SU-DHL-6 (cell line): ENCODE measurements around the gene ADGRD2.

Experiments
- H2AFZ ChIP-seq: fragments of 200-600 bp; sonication (generic); 2 replicates; pipeline ENCODE4 v1.6.1; 2014; ENCODE audit warnings: low read depth, mild to moderate bottlenecking, moderate library complexity, mixed read lengths, antibody characterized with exemption, low read length; ENCODE audit not compliant: severe bottlenecking
- H3F3A ChIP-seq: fragments of 200-600 bp; shearing (Covaris generic); 2 replicates; pipeline ENCODE4 v1.6.0; 2016; ENCODE audit warnings: antibody characterized with exemption, mild to moderate bottlenecking; ENCODE audit not compliant: insufficient read depth
- H3K27ac ChIP-seq: fragments of 200-600 bp; sonication (generic); 2 replicates; pipeline ENCODE4 v1.5.1; 2016; ENCODE audit warnings: low read depth, mild to moderate bottlenecking, low read length, moderate library complexity, mixed read lengths
- H3K27me3 ChIP-seq: fragments of 200-600 bp; sonication (generic), shearing (Covaris generic); 2 replicates; pipeline ENCODE4 v1.6.0; 2014; ENCODE audit warnings: mild to moderate bottlenecking, low read length
- H3K36me3 ChIP-seq: fragments of 200-600 bp; sonication (generic); 2 replicates; pipeline ENCODE4 v1.6.1; 2014; ENCODE audit warnings: mild to moderate bottlenecking, low read length, mixed read lengths
- H3K4me2 ChIP-seq: fragments of 300-600, 200-600 bp; shearing (Covaris generic), sonication (generic); 2 replicates; pipeline ENCODE4 v1.6.0; 2014; ENCODE audit warnings: low read length, low read depth, mild to moderate bottlenecking; ENCODE audit not compliant: poor library complexity, severe bottlenecking
- H3K4me3 ChIP-seq: fragments of 200-600 bp; sonication (generic); 2 replicates; pipeline ENCODE4 v1.5.1; 2014; ENCODE audit warnings: antibody characterized with exemption, low read length, mild to moderate bottlenecking, mixed read lengths; ENCODE audit not compliant: insufficient read depth, poor library complexity, severe bottlenecking
- H3K79me2 ChIP-seq: fragments of 200-600 bp; sonication (generic); 2 replicates; pipeline ENCODE4 v1.6.1; 2014; ENCODE audit warnings: mild to moderate bottlenecking, low read length, moderate library complexity; ENCODE audit not compliant: insufficient read depth
- H3K9ac ChIP-seq: fragments of 200-600 bp; sonication (generic); 2 replicates; pipeline ENCODE4 v1.7.0; 2014; ENCODE audit warnings: mild to moderate bottlenecking, low read length
- H3K9me2 ChIP-seq: fragments of 200-600 bp; sonication (generic); replicated peaks from 2 replicates; pipeline ENCODE4 v1.6.1; 2014; ENCODE audit warnings: low read length; ENCODE audit not compliant: insufficient read depth
- H3K9me3 ChIP-seq: fragments of 200-600 bp; sonication (generic); 2 replicates; pipeline ENCODE4 v1.6.1; 2014; ENCODE audit warnings: low read length, mixed read lengths; ENCODE audit not compliant: insufficient read depth
- H4K20me1 ChIP-seq: fragments of 200-600 bp; sonication (generic); 2 replicates; pipeline ENCODE4 v1.6.1; 2014; ENCODE audit warnings: low read depth, mild to moderate bottlenecking, antibody characterized with exemption, low read length, moderate library complexity, mixed read lengths
- EZH2phosphoT487 ChIP-seq: fragments of 200-600 bp; sonication (generic), shearing (Covaris generic); conservative IDR thresholded peaks from 2 replicates; pipeline ENCODE4 v1.6.1; 2018; ENCODE audit warnings: mild to moderate bottlenecking, antibody characterized with exemption, low read length, moderate library complexity, mixed read lengths
- TF ChIP-seq, protein P1 (sequence below): fragments of 200-600 bp; sonication (generic); IDR thresholded peaks from one replicate; pipeline ENCODE4 v1.5.1; 2017; ENCODE audit warnings: antibody characterized with exemption, mild to moderate bottlenecking, low read length, moderate library complexity; ENCODE audit not compliant: insufficient read depth, poor library complexity, severe bottlenecking

ADGRD2 gene

DNA sequence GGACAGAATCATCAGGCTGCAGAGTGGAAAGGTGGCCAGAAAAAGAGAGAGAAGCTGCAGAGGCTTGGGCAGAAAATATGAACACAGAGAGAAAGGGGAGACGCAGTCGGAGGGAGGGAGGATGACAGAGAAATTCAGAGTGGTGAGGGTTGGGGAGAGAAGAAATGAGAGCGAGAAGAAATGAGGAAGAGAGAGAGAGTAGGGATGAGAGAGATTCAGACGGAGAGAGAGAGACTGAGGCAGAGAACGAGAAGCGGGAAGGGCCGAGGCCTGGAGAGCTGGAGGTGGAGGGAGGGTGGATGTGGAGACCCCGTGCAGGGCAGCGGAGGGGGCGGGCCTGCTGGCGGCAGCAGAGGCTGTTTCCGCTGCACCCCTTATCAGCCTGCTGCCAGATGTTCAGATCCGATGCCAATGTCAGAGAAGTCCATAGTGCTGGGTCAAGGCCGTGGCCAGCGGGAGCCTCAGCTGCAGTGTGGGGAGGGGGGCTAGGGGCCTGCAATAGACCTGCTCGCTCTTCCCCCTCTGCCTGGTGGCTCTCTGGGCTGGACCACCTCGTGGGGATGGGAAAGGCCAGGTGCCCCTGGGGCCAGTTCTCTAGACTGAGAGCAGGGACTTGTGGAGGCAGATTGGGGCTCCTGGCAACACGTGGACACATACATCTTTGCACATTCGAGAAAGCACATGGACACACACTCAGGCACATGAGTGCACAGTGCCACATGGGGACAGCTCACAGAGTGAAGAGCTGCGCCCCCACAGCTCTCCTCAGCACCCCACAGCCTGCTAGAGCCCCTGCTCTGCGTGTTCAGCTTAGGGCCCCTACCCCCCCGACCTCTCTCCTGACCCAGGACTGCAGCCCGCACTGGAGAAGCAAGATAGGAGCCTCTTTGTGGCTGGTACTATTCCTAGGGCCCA lies 61.9 kb downstream of the ADGRD2 start:
- Histone ChIP-seq H2AFZ (no peak overlapping the region), H3K9me3 (no peaks in the 10 kb centered on the region), H3F3A (no peaks in the 10 kb centered on the region), H3K4me3 (no peak overlapping the region), H3K27ac (no peak overlapping the region), H3K9me2 (no peaks in the 10 kb centered on the region), H3K4me2 (no peak overlapping the region), H4K20me1 (no peaks in the 10 kb centered on the region), H3K36me3 (no peaks in the 10 kb centered on the region), H3K27me3 (no peaks in the 10 kb centered on the region), H3K9ac (no peak overlapping the region), H3K79me2 (no peaks in the 10 kb centered on the region)
- TF ChIP-seq, protein P1, sequence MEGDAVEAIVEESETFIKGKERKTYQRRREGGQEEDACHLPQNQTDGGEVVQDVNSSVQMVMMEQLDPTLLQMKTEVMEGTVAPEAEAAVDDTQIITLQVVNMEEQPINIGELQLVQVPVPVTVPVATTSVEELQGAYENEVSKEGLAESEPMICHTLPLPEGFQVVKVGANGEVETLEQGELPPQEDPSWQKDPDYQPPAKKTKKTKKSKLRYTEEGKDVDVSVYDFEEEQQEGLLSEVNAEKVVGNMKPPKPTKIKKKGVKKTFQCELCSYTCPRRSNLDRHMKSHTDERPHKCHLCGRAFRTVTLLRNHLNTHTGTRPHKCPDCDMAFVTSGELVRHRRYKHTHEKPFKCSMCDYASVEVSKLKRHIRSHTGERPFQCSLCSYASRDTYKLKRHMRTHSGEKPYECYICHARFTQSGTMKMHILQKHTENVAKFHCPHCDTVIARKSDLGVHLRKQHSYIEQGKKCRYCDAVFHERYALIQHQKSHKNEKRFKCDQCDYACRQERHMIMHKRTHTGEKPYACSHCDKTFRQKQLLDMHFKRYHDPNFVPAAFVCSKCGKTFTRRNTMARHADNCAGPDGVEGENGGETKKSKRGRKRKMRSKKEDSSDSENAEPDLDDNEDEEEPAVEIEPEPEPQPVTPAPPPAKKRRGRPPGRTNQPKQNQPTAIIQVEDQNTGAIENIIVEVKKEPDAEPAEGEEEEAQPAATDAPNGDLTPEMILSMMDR: no peak
- no peak for TF ChIP-seq EZH2phosphoT487

DNA sequence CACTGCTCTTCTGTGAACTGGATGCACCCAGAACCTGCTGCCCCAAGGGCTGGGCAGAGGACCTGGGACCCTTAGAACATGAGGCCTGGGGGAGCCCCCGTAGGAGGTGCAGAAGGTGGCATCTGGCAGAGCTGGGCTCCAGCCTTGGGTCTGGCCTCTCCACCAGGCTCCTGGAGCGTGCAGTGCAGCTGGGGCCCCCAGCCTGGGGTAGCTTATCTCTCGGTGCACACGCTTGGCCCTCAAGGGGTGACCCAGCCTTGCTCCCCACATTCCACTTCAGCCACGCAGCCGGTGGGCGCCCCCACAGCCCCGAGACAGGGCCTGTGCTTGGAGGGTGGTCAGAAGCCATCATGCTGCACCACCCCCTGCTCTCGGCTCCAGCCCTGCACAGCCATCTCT lies 62.6 kb downstream of the ADGRD2 start:
- Histone ChIP-seq H2AFZ (no peak overlapping the region), H3K9me2 (no peaks in the 10 kb centered on the region), H3K9me3 (no peaks in the 10 kb centered on the region), H3F3A (no peaks in the 10 kb centered on the region), H3K4me2 (no peak overlapping the region), H4K20me1 (no peaks in the 10 kb centered on the region), H3K36me3 (no peaks in the 10 kb centered on the region), H3K9ac (no peak overlapping the region), H3K79me2 (no peaks in the 10 kb centered on the region), H3K27ac (no peak overlapping the region), H3K4me3 (no peak overlapping the region), H3K27me3 (no peaks in the 10 kb centered on the region)
- no peak for TF ChIP-seq EZH2phosphoT487

DNA sequence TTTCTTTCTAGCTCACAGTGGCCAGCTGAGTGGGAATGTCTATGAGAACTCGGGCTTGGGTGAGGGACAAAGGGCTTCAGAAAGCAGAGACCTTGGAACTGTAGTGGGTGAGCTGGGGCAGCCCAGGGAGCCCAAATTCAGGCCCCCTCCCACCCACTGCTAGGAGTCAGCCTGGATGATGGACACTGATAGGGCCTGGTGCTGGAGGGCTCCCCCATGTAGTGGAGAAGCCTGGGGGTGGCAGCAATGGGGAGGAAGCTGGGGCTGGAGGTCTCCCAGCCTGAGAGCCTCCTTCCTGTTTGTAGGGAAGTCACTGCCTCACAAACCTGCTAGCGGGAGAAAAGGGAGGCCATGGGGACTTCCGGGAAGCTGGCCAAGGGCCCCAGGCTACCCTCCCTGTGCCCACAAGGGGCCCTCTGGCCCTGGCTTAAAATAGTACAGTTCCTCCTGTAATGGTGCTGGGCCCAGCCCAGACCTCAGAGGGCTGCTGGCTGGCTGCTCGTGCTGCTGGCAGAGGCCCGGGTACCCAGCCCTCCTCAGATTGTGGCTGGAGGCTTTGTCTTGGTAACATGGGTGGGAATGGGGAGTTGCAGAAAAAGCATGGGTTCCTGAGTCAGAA lies 63.2 kb downstream of the ADGRD2 start:
- H2AFZ ChIP-seq: no peak overlapping the region
- TF ChIP-seq EZH2phosphoT487: no peak
- TF ChIP-seq, protein P1: no peak
- H3F3A ChIP-seq: no peaks in the 10 kb centered on the region

DNA sequence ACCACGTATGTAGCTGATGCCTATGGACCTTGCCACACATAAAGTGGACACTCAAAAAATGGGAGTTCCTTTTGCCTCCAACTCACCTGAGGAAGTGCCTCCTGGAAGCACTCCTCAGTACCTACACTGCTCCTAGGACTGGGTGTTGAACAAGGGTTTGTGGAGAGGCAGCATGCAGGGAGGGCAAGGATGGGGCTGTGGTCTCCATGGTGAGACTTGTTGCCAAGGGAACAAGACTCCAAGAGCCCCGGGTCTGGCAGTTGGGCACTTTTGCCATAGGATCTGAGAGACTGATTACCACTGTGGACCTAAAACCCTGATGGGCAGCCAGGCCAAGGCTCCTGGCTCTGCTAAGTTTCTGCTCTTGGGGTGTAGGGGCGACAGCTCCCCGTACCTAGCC lies 63.9 kb downstream of the ADGRD2 start:
- Histone ChIP-seq H3K27ac (no peak overlapping the region), H3K27me3 (no peaks in the 10 kb centered on the region), H2AFZ (no peak overlapping the region), H3K79me2 (no peaks in the 10 kb centered on the region), H3K9me3 (no peaks in the 10 kb centered on the region), H3K4me3 (no peak overlapping the region), H3K36me3 (no peaks in the 10 kb centered on the region), H3K4me2 (no peak overlapping the region), H3K9ac (no peak overlapping the region), H3F3A (no peaks in the 10 kb centered on the region), H4K20me1 (no peaks in the 10 kb centered on the region), H3K9me2 (no peaks in the 10 kb centered on the region)
- TF ChIP-seq EZH2phosphoT487: no peak
- TF ChIP-seq, protein P1: no peak

More for the DNA sequence above, 63.2 kb downstream of the ADGRD2 start:
- H3K4me2 ChIP-seq: no peak overlapping the region
- no peak overlapping the region for H3K4me3 ChIP-seq
- H3K9me2 ChIP-seq: no peaks in the 10 kb centered on the region
- H3K9me3 ChIP-seq: no peaks in the 10 kb centered on the region
- H4K20me1 ChIP-seq: no peaks in the 10 kb centered on the region
- no peak overlapping the region for H3K27ac ChIP-seq
- no peaks in the 10 kb centered on the region for H3K27me3 ChIP-seq
- H3K9ac ChIP-seq: no peak overlapping the region
- no peaks in the 10 kb centered on the region for H3K79me2 ChIP-seq
- H3K36me3 ChIP-seq: no peaks in the 10 kb centered on the region
